ENCODE data around the gene UBAC2. TPM values are rescaled to one million over a fixed set of nuclear protein-coding genes. Genes with fewer than 3 reads are reported as not detected.

Gene UBAC2
- total and polyA plus RNA-seq, 4 experiments from 2014 or later, result 88.4 to 161 (median 101) TPM

GRCh38 chr13:99224021-99224420, 23.4 kb downstream of the UBAC2 start:
- peaks cover 25 to 29% of the 10 kb centered on the region in 2 donors for H3K36me3 Mint-ChIP-seq
- DNase-seq, result peak in 1 of 5 donors; percentile 48
- POLR2A ChIA-PET (ENCODE audit: partially characterized antibody), result interaction anchor here (0.8 to 2.1 kb wide), 8 partner anchors 8 to 210 kb away, joined by 3 to 10 read pairs (median 4); partner anchors contain the start of genes GPR18 and UBAC2
- Histone ChIP-seq H3K27me3 (ENCODE audit: insufficient read depth, low read length) (no peaks in the 10 kb centered on the region), H3K4me3 (ENCODE audit: low read length in 2 of 2) (peak overlapping the region in 1 of 2 donors; percentile 16), H3K36me3 (ENCODE audit: insufficient read depth, low read length) (no peaks in the 10 kb centered on the region), H3K4me1 (ENCODE audit: insufficient read depth, low read length) (peaks cover 96% of the 10 kb centered on the region), H3K9me3 (ENCODE audit: control insufficient read depth in 1 of 2, low read length in 2 of 2) (no peaks in the 10 kb centered on the region), H3K27ac (ENCODE audit: low read depth, low read length) (peak overlapping the region; percentile 42)
- H3K4me3 Mint-ChIP-seq, result peak overlapping the region in 7 of 8 donors; percentile 18 to 74 (median 67)
- intact Hi-C loops (cut with micrococcal nuclease), result no loop called here
- H3K27me3 Mint-ChIP-seq, result no peaks in the 10 kb centered on the region
- CTCF ChIA-PET (ENCODE audit: partially characterized antibody), result interaction anchor here (1.5 kb wide), 1 partner anchor 42 kb away, joined by 8 read pairs; no protein-coding TSS in a partner anchor
- peak overlapping the region; percentile 69 to 93 (median 87) for H3K27ac Mint-ChIP-seq
- H3K4me1 Mint-ChIP-seq, result peaks cover 72 to 93% (median 85%) of the 10 kb centered on the region in 4 donors
- peaks cover 0 to 8% (median 2%) of the 10 kb centered on the region in 8 donors for H3K9me3 Mint-ChIP-seq

GRCh38 chr13:99225078-99225477, 24.4 kb downstream of the UBAC2 start:
- ChIA-PET POLR2A (ENCODE audit: partially characterized antibody) (no interaction called here), CTCF (ENCODE audit: partially characterized antibody) (no interaction called here)
- Histone ChIP-seq H3K4me1 (ENCODE audit: insufficient read depth, low read length) (peaks cover 96% of the 10 kb centered on the region), H3K36me3 (ENCODE audit: insufficient read depth, low read length) (no peaks in the 10 kb centered on the region), H3K27me3 (ENCODE audit: insufficient read depth, low read length) (no peaks in the 10 kb centered on the region), H3K27ac (ENCODE audit: low read depth, low read length) (no peak overlapping the region), H3K4me3 (ENCODE audit: low read length in 2 of 2) (no peak overlapping the region), H3K9me3 (ENCODE audit: control insufficient read depth in 1 of 2, low read length in 2 of 2) (no peaks in the 10 kb centered on the region)
- Mint-ChIP-seq H3K4me1 (peaks cover 73 to 94% (median 86%) of the 10 kb centered on the region in 4 donors), H3K36me3 (peaks cover 25 to 29% of the 10 kb centered on the region in 2 donors), H3K27me3 (no peaks in the 10 kb centered on the region), H3K9me3 (peaks cover 0 to 8% (median 2%) of the 10 kb centered on the region in 8 donors), H3K4me3 (peak overlapping the region in 4 of 8 donors; percentile 11 to 68 (median 36)), H3K27ac (peak overlapping the region in 4 of 7 donors; percentile 19 to 93 (median 69))
- intact Hi-C loops (cut with micrococcal nuclease), result no loop called here
- no peak for DNase-seq

- no peaks in the 10 kb centered on the region for H3K27me3 Mint-ChIP-seq
- Histone ChIP-seq H3K4me1 (ENCODE audit: insufficient read depth, low read length) (peaks cover 97% of the 10 kb centered on the region), H3K36me3 (ENCODE audit: insufficient read depth, low read length) (no peaks in the 10 kb centered on the region), H3K9me3 (ENCODE audit: control insufficient read depth in 1 of 2, low read length in 2 of 2) (no peaks in the 10 kb centered on the region), H3K27me3 (ENCODE audit: insufficient read depth, low read length) (no peaks in the 10 kb centered on the region), H3K4me3 (ENCODE audit: low read length in 2 of 2) (no peak overlapping the region), H3K27ac (ENCODE audit: low read depth, low read length) (no peak overlapping the region)
- H3K4me1 Mint-ChIP-seq, result peaks cover 67 to 88% (median 80%) of the 10 kb centered on the region in 4 donors
- ChIA-PET CTCF (ENCODE audit: partially characterized antibody) (interaction anchor here (1.7 to 2.3 kb wide), 2 partner anchors 39 to 50 kb away, joined by 4 to 13 read pairs; no protein-coding TSS in a partner anchor), POLR2A (ENCODE audit: partially characterized antibody) (interaction anchor here (1.1 kb wide), 1 partner anchor 32 kb away, joined by 3 read pairs; the partner anchor contains the start of gene GPR18)
- peaks cover 26 to 29% of the 10 kb centered on the region in 2 donors for H3K36me3 Mint-ChIP-seq
- H3K9me3 Mint-ChIP-seq, result peaks cover 0 to 8% (median 2%) of the 10 kb centered on the region in 8 donors
- H3K4me3 Mint-ChIP-seq, result peak overlapping the region in 7 of 8 donors; percentile 3 to 83 (median 12)
- no peak for DNase-seq
- peak overlapping the region in 5 of 7 donors; percentile 15 to 87 (median 60) for H3K27ac Mint-ChIP-seq
- intact Hi-C loops (cut with micrococcal nuclease), result no loop called here
Measured at GRCh38 chr13:99226513-99226912, 25.9 kb downstream of the UBAC2 start.

GRCh38 chr13:99227331-99227900, 26.8 kb downstream of the UBAC2 start:
- POLR2A ChIA-PET (ENCODE audit: partially characterized antibody), result interaction anchor here (0.6 to 1.2 kb wide), 8 partner anchors 8 to 115 kb away, joined by 3 to 4 read pairs (median 3); partner anchors contain the start of gene UBAC2
- CTCF ChIA-PET (ENCODE audit: partially characterized antibody), result interaction anchor here (0.9 to 2.3 kb wide), 4 partner anchors 10 to 51 kb away, joined by 3 to 13 read pairs (median 4); no protein-coding TSS in a partner anchor
- Histone ChIP-seq H3K4me1 (ENCODE audit: insufficient read depth, low read length) (peaks cover 97% of the 10 kb centered on the region), H3K27ac (ENCODE audit: low read depth, low read length) (no peak overlapping the region), H3K9me3 (ENCODE audit: control insufficient read depth in 1 of 2, low read length in 2 of 2) (no peaks in the 10 kb centered on the region), H3K27me3 (ENCODE audit: insufficient read depth, low read length) (no peaks in the 10 kb centered on the region), H3K4me3 (ENCODE audit: low read length in 2 of 2) (no peak overlapping the region), H3K36me3 (ENCODE audit: insufficient read depth, low read length) (no peaks in the 10 kb centered on the region)
- peaks cover 63 to 86% (median 76%) of the 10 kb centered on the region in 4 donors for H3K4me1 Mint-ChIP-seq
- peak overlapping the region; percentile 16 to 92 (median 76) for H3K27ac Mint-ChIP-seq
- H3K36me3 Mint-ChIP-seq, result peaks cover 22 to 25% of the 10 kb centered on the region in 2 donors
- DNase-seq, result no peak
- H3K4me3 Mint-ChIP-seq, result peak overlapping the region; percentile 16 to 91 (median 46)
- peaks cover 0 to 8% (median 2%) of the 10 kb centered on the region in 8 donors for H3K9me3 Mint-ChIP-seq
- intact Hi-C loops (cut with micrococcal nuclease), result no loop called here
- H3K27me3 Mint-ChIP-seq, result no peaks in the 10 kb centered on the region

GRCh38 chr13:99227909-99228688, 27.4 kb downstream of the UBAC2 start:
- Mint-ChIP-seq H3K27ac (peak overlapping the region; percentile 63 to 92 (median 88)), H3K9me3 (peaks cover 0 to 6% (median 2%) of the 10 kb centered on the region in 8 donors), H3K4me1 (peaks cover 61 to 79% (median 70%) of the 10 kb centered on the region in 4 donors), H3K36me3 (peaks cover 17 to 23% of the 10 kb centered on the region in 2 donors), H3K27me3 (no peaks in the 10 kb centered on the region), H3K4me3 (peak overlapping the region; percentile 33 to 91 (median 78))
- Histone ChIP-seq H3K4me3 (ENCODE audit: low read length in 2 of 2) (no peak overlapping the region), H3K36me3 (ENCODE audit: insufficient read depth, low read length) (no peaks in the 10 kb centered on the region), H3K27ac (ENCODE audit: low read depth, low read length) (peak overlapping the region; percentile 52), H3K27me3 (ENCODE audit: insufficient read depth, low read length) (no peaks in the 10 kb centered on the region), H3K9me3 (ENCODE audit: control insufficient read depth in 1 of 2, low read length in 2 of 2) (no peaks in the 10 kb centered on the region), H3K4me1 (ENCODE audit: insufficient read depth, low read length) (peaks cover 95% of the 10 kb centered on the region)
- POLR2A ChIA-PET (ENCODE audit: partially characterized antibody), result interaction anchor here (0.7 to 1.2 kb wide), 7 partner anchors 9 to 114 kb away, joined by 3 to 4 read pairs (median 3); partner anchors contain the start of gene UBAC2
- intact Hi-C loops (cut with micrococcal nuclease), result loop anchor here (1.0 to 2.0 kb wide), 2 partner anchors 9 to 13 kb away; no protein-coding TSS in a partner anchor
- DNase-seq, result no peak
- CTCF ChIA-PET (ENCODE audit: partially characterized antibody), result interaction anchor here (0.9 to 2.3 kb wide), 3 partner anchors 11 to 42 kb away, joined by 3 to 13 read pairs (median 3); no protein-coding TSS in a partner anchor

- Histone ChIP-seq H3K27ac (ENCODE audit: low read depth, low read length) (peak overlapping the region; percentile 52), H3K4me1 (ENCODE audit: insufficient read depth, low read length) (peaks cover 86% of the 10 kb centered on the region), H3K36me3 (ENCODE audit: insufficient read depth, low read length) (no peaks in the 10 kb centered on the region), H3K4me3 (ENCODE audit: low read length in 2 of 2) (no peak overlapping the region), H3K27me3 (ENCODE audit: insufficient read depth, low read length) (no peaks in the 10 kb centered on the region), H3K9me3 (ENCODE audit: control insufficient read depth in 1 of 2, low read length in 2 of 2) (no peaks in the 10 kb centered on the region)
- CTCF ChIA-PET (ENCODE audit: partially characterized antibody), result interaction anchor here (1.3 to 4.5 kb wide), 6 partner anchors 24 to 52 kb away, joined by 3 to 18 read pairs (median 10); partner anchors contain the start of genes GPR18 and UBAC2
- H3K9me3 Mint-ChIP-seq, result no peaks in the 10 kb centered on the region
- H3K36me3 Mint-ChIP-seq, result peaks cover 15 to 21% of the 10 kb centered on the region in 2 donors
- intact Hi-C loops (cut with micrococcal nuclease), result loop anchor here (1.0 to 2.0 kb wide), 3 partner anchors 9 to 14 kb away; no protein-coding TSS in a partner anchor
- peak overlapping the region; percentile 63 to 92 (median 88) for H3K27ac Mint-ChIP-seq
- H3K27me3 Mint-ChIP-seq, result no peaks in the 10 kb centered on the region
- H3K4me3 Mint-ChIP-seq, result peak overlapping the region; percentile 33 to 91 (median 78)
- DNase-seq, result no peak
- POLR2A ChIA-PET (ENCODE audit: partially characterized antibody), result interaction anchor here (0.9 to 2.2 kb wide), 5 partner anchors 9 to 36 kb away, joined by 3 to 14 read pairs (median 3); partner anchors contain the start of gene UBAC2
- peaks cover 56 to 75% (median 65%) of the 10 kb centered on the region in 4 donors for H3K4me1 Mint-ChIP-seq
Measured at GRCh38 chr13:99228737-99229691, 28.4 kb downstream of the UBAC2 start.

All from CD4-positive, alpha-beta memory T cell (primary cell).